HG03571 (cell line): ENCODE measurements around the gene EDEM3.
"Not testable (repeated sequence)": the region's sequence is repeated elsewhere in the genome, so short reads cannot be mapped to it uniquely, and the experiment has no call there.

Experiments
- ATAC-seq: cut with Tn5 transposase; IDR thresholded peaks from one replicate; pipeline ENCODE4 v1.9.1; 2021; ENCODE audit not compliant: unreplicated experiment

The EDEM3 gene

DNA sequence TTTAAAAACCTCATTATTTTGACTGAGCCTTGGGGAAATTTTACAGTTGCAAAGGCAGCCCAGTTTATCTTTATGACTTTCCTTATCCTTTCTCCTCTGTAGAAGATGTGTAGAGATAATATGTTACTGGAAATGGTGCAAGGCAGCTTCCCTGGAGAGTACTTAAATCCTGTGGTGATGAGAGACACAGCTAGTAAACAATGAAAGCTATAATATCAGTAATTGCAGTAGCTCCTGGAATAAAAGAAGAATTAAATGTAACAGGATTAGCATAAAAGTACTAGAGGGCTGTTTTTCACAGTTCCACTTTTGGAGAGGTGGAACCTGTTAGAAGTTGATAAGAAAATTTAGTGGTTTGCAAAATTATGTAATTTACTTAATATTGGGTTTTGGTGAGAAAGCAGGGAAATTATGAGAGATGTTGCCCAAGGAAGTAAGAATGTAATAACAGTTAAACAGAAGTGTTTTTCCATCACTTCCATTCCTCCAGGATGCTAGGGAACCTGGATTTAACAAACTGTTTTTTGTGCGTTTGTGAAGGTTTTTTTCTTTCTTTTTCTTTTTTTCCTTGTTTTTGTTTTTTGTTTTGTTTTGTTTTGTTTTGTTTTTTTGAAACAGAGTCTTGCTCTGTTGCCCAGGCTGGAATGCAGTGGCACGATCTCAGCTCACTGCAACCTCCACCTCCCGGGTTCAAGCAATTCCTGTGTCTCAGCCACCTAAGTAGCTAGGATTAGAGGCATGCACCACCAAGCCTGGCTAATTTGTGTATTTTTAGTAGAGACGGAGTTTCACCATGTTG, 15.7 kb upstream of the EDEM3 start:
- ATAC-seq = no peak

GRCh38 chr1:184769241-184769640, 14.6 kb upstream of the EDEM3 start:
- no peak for ATAC-seq

GRCh38 chr1:184768467-184768866, 13.8 kb upstream of the EDEM3 start:
- ATAC-seq = no peak

DNA sequence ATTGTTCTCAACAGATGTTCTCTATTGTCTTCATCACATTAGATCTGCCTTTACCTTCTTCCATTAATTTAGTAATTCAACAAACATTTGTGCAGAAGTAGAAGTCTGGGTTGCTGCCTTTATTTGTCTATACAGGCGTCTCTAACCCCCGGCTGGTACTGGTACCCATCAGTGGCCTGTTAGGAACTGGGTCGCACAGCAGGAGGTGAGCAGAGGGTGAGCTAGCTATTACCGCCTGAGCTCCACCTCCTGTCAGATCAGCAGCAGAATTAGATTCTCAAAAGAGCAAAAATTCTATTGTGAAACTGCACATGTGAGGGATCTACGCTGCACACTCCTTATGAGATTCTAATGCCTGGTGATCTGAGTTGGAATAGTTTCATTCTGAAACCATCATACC, 12.9 kb upstream of the EDEM3 start:
- no peak for ATAC-seq

DNA sequence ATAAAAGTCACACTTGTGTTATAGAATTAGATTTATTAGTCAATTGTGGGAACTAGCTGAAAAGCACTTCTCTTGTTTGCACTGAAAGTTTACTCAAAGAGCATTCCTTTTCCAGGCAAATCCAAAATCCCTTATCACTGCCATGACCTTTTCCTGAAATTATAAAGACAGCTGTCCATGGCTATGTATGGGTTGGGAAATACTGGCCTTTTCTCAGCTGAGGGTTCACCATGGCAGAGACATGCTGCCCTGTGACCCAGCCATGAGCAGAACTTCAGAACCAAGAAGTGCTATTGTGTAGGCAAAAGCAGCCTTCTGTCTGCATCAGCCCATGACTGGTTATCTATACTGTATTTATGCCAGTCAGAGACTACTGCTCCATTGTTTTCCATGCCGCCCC, 9.8 kb upstream of the EDEM3 start:
- ATAC-seq = no peak

DNA sequence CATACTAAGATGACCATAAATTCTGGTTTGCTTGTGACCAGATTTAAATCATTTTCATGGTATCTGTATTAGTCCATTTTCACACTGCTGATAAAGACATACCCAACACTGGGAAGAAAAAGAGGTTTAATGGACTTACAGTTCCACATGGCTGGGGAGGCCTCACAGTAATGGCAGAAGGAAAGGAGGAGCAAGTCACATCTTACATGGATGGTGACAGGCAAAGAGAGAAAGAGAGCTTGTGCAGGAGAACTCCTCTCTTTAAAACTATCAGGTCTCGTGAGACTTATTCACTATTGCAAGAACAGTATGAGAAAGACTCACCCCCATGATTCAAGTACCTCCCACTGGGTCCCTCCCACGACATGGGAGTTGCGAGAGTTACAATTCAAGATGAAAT, 8.9 kb upstream of the EDEM3 start:
- not testable (repeated sequence) for ATAC-seq

- ATAC-seq = no peak
These were observed 7.4 kb upstream of the EDEM3 start for GRCh38 chr1:184761969-184762485.

GRCh38 chr1:184759651-184760050, 5.0 kb upstream of the EDEM3 start:
- ATAC-seq = no peak

DNA sequence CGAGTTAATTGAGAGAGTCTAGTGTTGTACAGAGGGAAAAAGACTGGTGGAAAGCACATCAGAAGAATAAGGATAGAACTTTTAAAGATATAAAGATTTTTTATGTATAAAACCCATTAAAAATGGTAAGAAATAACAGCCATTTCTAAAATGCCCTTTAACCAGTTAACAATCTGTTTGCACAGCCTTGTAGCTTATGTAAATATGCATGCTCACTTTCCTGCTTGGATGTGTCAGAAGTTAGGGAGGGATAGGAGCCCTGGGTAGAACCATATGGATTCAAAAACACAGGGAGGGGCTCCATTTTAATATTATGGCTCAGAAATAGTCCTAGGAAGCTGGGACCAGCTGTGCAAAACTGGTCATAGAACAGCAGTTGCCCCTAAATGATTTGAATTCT, 4.5 kb upstream of the EDEM3 start:
- ATAC-seq = no peak

GRCh38 chr1:184757891-184758290, 3.2 kb upstream of the EDEM3 start:
- ATAC-seq = no peak

DNA sequence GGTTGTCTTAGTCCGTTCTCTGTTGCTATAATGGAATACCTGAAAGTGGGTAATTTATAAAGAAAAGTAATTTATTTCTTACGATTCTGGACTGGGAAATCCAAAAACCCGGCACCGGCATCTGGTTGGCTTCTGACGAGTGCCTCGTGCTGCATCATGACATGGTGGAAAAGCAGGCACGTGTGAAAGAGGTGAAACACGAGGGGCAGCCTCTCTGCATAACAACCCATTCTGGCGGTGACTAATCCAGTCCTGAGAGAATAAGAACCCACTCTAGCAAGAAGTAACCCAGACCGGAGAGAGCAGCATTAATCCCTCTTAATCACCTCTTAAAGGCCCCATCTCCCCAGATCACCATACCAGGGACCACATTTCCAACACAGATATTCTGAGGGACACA, 2.7 kb upstream of the EDEM3 start:
- ATAC-seq = no peak

- peak; percentile 4 for ATAC-seq
These were observed 788 bp upstream of the EDEM3 start for GRCh38 chr1:184755226-184756065.

DNA sequence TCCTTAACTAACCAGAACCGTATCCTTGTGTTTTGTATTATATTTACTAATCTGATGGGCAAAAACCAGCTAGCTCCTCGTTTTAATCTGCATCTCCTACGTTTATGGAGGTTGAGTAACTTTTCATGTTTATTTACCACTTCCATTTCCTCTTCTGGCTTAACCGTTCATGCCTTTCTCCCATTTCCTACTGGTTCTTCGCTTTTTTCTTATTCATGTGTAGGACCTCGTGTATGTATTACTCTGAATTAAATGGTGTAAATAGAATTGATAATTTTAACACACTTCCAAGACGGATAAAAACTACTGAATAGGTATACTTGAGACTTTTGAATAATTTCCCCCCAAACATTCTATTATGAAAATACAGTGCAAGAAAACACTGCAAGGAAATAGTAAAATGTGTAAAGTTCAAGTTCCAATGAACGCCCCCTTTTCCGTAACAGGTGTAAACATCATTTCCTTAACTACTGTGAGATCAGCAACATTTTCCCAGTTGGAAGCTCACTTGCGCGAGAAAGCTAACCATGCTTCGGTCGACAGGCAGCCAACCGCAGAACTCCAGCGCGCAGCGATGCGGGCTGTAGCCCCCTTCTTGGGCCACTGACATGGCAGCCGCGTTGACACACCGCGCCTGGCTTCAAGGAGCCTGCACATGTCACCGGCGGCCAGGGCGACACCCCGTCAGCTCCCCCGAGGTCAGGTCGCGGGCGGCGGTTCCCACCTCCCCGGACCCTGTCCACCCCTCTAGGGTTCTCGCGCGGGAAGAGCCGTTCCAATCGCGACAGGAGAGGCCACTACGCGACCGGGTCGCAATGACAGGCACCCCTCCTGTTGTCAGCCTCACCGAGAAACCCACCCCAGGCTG, 816 bp downstream of the EDEM3 start:
- peak; percentile 10 for ATAC-seq

GRCh38 chr1:184753117-184753516, 1.5 kb downstream of the EDEM3 start:
- ATAC-seq = no peak

DNA sequence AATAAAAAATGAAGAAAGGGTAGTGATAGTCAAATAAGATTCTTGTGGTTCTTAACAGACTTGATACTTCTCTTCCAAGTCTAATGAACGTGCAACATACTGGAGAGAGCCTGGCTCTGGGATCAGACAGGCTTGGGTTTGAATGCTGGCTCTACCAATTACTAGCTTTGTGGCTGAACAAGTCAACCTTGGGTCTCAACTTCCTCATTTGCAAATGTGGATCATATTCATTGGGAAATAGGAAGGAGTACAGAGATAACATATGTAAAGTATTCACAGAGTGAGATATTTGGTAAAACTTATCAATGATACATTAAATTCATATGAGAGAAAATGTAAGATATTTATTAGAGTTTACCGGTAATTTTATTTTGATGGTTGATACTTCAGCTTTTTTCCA, 2.0 kb downstream of the EDEM3 start:
- no peak for ATAC-seq

DNA sequence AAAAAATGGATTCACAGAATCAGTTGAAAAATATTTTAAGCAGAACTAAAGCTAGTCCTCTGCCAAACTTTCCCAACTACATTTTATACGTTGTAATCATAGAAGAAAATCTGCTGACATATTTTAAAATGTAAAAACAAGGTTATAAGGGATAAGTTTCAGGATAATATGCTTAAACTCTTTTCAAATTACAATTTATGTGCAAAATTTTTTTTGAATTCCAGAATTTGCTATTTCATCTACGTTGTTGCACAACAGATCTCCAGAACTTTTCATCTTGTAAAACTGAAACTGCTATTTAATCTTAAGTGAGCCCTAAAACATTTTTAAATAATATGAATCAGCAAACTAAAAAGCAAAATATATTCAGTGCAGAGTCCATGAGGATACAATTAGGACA, 5.9 kb downstream of the EDEM3 start:
- no peak for ATAC-seq

DNA sequence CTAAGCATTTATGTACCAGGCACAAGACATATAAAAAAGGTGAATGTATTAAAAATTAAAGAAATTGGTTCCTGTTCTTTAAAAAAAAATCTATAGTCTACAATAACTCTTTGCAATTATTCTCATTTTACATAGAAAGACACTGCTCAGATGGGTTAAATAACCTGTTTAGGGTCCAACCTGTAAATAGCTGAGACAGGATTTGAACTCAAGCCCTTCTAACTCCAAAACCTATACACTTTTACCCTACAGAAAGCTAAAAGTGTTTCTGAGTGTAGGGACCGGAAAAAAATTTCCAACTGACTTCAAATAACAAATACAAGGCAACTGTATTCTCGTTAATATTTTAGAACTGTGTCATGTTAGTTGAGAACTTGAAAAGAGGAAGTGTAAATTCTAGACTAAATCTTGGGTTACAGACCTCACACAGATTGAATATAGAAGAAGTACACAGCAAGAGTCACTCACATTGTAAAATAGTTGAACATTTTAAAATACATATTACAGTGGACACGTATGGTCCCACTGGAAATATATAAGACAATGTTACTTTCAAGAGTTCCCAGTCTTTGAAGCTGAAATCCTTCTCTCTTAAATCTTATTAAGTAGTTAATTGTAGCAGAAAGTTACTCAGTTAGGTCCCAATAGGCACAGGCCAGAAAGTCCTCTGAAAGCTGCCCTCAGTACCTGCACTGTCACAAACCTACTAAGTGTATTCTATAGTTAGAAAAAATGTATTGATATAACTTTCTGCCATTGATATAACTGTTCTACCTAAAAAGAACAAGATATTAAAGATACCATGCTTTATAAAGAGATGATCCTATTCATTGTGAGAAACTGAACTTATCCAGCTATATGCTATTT, 7.3 kb downstream of the EDEM3 start:
- peak; percentile 75 for ATAC-seq

GRCh38 chr1:184745929-184746638, 8.6 kb downstream of the EDEM3 start:
- ATAC-seq = no peak

DNA sequence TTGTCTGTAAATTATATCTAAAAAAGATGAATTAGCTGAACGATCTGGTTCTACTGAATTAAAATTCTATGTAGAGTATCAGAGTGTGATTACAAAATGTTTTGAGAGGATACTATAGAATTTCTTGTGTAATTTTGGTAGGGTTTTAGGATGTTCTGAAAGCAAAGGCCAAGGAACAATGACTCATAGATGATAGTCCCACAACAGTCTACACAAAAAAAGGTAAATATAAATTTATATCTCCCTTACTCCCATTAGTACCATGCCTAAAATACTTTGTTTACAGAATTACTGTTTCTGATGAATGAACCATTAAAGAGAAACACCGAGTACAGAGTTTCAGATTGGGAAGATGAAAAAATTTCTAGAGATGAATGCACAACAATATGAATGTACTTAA, 9.5 kb downstream of the EDEM3 start:
- no peak for ATAC-seq
